ENCODE data around the gene CYB561. TPM values are rescaled to one million over a fixed set of nuclear protein-coding genes. Genes with fewer than 3 reads are reported as not detected.

Gene CYB561
- total RNA-seq, 6 experiments from 2014 or later, result 7.4 to 21.9 (median 11.4) TPM

DNA sequence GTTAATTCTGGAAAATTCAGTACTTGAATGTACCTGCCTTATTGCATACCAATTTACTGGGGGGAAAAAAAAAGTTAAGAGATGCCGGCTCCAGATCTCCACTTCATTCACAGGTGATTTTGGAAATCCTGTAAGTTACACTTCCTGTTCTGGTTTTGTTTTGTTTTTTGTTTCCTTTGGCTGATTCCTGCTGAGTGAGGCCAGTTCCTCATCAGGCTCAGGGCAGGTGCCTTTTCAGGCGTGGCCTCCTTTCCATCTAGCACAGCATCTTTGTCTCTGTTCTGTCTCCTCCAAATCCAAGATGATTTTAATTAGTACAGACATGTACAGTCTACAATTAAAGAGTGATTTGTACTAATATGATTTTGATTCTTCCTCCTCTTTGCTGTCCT lies 19.2 kb downstream of the CYB561 start:
- Histone ChIP-seq H3K36me3 (no peaks in the 10 kb centered on the region), H3K4me1 (peaks cover 0 to 6% (median 2%) of the 10 kb centered on the region in 4 donors), H3K9me3 (no peaks in the 10 kb centered on the region), H3K27me3 (no peaks in the 10 kb centered on the region), H3K27ac (no peak overlapping the region), H3K4me3 (no peak overlapping the region)
- no peak for ATAC-seq
- no peak for DNase-seq
- intact Hi-C loops (cut with DNase I), result loop anchor here (2.0 to 5.0 kb wide), 4 partner anchors 50 to 185 kb away; partner anchors contain the start of gene ACE (in 1 of the 2)
- TF ChIP-seq POLR2A (IDR thresholded peaks at IDR 0.05), result no peak
- TF ChIP-seq, protein P1, sequence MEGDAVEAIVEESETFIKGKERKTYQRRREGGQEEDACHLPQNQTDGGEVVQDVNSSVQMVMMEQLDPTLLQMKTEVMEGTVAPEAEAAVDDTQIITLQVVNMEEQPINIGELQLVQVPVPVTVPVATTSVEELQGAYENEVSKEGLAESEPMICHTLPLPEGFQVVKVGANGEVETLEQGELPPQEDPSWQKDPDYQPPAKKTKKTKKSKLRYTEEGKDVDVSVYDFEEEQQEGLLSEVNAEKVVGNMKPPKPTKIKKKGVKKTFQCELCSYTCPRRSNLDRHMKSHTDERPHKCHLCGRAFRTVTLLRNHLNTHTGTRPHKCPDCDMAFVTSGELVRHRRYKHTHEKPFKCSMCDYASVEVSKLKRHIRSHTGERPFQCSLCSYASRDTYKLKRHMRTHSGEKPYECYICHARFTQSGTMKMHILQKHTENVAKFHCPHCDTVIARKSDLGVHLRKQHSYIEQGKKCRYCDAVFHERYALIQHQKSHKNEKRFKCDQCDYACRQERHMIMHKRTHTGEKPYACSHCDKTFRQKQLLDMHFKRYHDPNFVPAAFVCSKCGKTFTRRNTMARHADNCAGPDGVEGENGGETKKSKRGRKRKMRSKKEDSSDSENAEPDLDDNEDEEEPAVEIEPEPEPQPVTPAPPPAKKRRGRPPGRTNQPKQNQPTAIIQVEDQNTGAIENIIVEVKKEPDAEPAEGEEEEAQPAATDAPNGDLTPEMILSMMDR (IDR thresholded peaks at IDR 0.05), result no peak
- WGBS (ENCODE audit: insufficient coverage, low coverage, low lambda C conversion rate, missing lambda C conversion rate), result 67% methylated on average over 2 of the region's 2 CpGs

DNA sequence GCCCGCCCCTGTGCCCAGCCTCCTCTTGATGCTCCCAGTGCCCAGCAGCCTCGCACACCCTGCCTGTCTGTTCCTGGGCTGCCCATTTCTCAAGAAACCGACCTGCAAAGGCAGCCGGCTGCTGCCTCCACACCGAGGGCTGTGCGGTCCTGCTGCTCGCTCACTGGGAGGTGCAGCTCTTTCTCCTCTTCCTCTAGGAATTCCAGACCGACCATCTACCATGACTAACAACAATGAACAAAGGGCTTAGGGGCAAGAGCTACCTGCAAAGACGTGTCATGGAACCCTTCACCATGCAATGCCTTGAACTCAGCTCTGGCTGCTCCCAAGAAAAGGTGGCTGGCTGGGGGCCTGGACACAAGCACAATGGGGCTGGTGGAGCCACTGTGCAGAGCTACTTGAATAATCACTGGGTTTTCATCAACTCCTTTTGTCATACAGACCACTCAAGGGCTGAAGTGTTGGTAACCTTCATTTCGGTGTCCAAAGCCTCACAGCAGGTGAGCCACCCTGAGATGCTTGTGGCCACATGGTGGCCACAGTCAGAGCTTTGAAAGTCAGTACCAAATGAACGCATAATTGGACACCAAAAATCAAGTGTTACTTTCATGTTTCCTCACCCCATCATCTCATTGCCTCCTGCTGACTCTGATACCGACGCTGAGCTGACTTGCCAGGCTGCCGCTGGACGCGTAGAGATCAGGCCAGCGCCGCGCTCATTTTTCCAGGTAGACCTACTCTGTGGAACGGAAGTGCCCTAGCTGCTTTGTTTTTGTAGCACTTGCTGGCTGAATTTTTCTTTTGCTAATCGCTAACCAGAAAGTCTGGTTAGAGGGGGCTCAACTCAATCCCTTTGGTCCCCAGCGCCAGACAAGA lies 19.8 kb downstream of the CYB561 start:
- no peaks in the 10 kb centered on the region for H3K9me3 ChIP-seq
- H3K4me3 ChIP-seq, result no peak overlapping the region
- H3K27me3 ChIP-seq, result no peaks in the 10 kb centered on the region
- H3K27ac ChIP-seq, result no peak overlapping the region
- WGBS (ENCODE audit: insufficient coverage, low coverage, low lambda C conversion rate, missing lambda C conversion rate), result 57% methylated on average over 9 of the region's 22 CpGs
- intact Hi-C loops (cut with DNase I), result loop anchor here (2.0 to 5.0 kb wide), 4 partner anchors 51 to 186 kb away; partner anchors contain the start of gene ACE (in 1 of the 2)
- ATAC-seq (no peak), DNase-seq (no peak)
- no peaks in the 10 kb centered on the region for H3K36me3 ChIP-seq
- TF ChIP-seq, protein P1 (IDR thresholded peaks at IDR 0.05), result no peak
- TF ChIP-seq POLR2A (IDR thresholded peaks at IDR 0.05), result no peak
- no peaks in the 10 kb centered on the region for H3K4me1 ChIP-seq

DNA sequence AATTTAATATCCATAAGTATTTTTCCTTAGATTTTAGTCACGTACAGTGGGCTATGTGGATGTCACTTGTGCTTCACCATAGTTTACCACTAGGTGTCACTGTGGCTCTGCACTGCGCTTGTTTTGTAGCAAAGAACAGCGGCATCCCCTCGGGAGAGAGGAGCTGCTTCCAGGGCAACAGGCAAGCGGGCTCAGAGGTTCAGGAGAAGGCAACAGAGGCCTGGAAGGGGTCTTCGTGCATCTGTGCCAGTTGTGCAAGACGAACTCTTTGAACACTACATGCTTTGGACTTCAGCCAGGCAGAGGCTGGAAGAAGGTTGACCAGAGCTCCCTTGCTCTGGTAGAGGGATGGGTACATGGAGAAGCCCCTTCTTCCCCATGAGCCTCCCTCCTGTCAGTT lies 20.6 kb downstream of the CYB561 start:
- DNase-seq, result peak in 1 of 3 donors; percentile 73
- Histone ChIP-seq H3K27me3 (no peaks in the 10 kb centered on the region), H3K4me3 (no peak overlapping the region), H3K36me3 (no peaks in the 10 kb centered on the region), H3K9me3 (no peaks in the 10 kb centered on the region), H3K27ac (no peak overlapping the region), H3K4me1 (no peaks in the 10 kb centered on the region)
- intact Hi-C loops (cut with DNase I), result loop anchor here (5.0 kb wide), 3 partner anchors 52 to 187 kb away; partner anchors contain the start of gene ACE (in 1 of the 2)
- WGBS (ENCODE audit: insufficient coverage, low coverage, low lambda C conversion rate, missing lambda C conversion rate), result under 1% methylated on average over 7 of the region's 7 CpGs
- peak; percentile 88 to 96 (median 94) for ATAC-seq
- TF ChIP-seq, protein P1 (IDR thresholded peaks at IDR 0.05), result peak; percentile 92 to 98 (median 96)
- no peak for TF ChIP-seq POLR2A (IDR thresholded peaks at IDR 0.05)

DNA sequence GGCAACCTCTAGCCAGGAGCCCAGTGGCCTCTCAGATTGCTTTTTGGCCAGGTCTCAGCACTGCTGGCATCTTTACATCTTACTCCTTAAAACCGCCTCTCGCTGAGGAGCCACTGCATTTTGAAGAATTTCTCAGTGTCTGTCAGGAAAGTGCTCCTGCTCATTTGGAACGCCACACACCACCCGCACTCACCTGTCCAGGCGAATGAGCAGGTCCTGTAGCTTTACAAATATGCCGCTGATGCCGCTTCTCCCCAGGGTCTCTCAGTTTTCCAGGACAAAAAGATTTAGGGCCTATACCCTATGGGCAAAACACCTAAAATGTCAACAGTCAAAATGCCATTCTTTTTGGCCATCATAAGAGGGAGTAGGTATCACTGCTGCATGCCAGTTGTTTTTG lies 22.1 kb downstream of the CYB561 start:
- Histone ChIP-seq H3K27ac (no peak overlapping the region), H3K4me3 (no peak overlapping the region), H3K4me1 (no peaks in the 10 kb centered on the region), H3K36me3 (no peaks in the 10 kb centered on the region), H3K27me3 (no peaks in the 10 kb centered on the region), H3K9me3 (no peaks in the 10 kb centered on the region)
- DNase-seq (no peak), ATAC-seq (no peak)
- TF ChIP-seq, protein P1 (IDR thresholded peaks at IDR 0.05), result no peak
- no peak for TF ChIP-seq POLR2A (IDR thresholded peaks at IDR 0.05)
- intact Hi-C loops (cut with DNase I), result no loop called here
- 90% methylated on average over 7 of the region's 7 CpGs for WGBS (ENCODE audit: insufficient coverage, low coverage, low lambda C conversion rate, missing lambda C conversion rate)

Data from right lobe of liver (tissue), 6 donors.